ENCODE measurements around the gene TRIM77. TPM values are rescaled to one million over a fixed set of nuclear protein-coding genes. Genes with fewer than 3 reads are reported as not detected.
"Not testable (repeated sequence)": the region's sequence is repeated elsewhere in the genome, so short reads cannot be mapped to it uniquely, and the experiment has no call there.

Gene TRIM77
- polyA plus RNA-seq, 1 of the 3 experiments (the other 2 are of a cell fraction), result not detected

- TF ChIP-seq ZBTB33 (IDR thresholded peaks at IDR 0.05; ENCODE audit: borderline replicate concordance, low read depth) (no peak), RFX5 (IDR thresholded peaks at IDR 0.05; ENCODE audit: low read length) (no peak), TAF1 (IDR thresholded peaks at IDR 0.05; ENCODE audit: borderline replicate concordance, low read depth, low read length) (no peak)
These were observed 43.1 kb upstream of the TRIM77 start (continued) for GRCh38 chr11:89667001-89667400.

- H3K9ac ChIP-seq; CTCF ChIA-PET; H4K20me1 ChIP-seq (ENCODE audit: insufficient read depth); H3F3A ChIP-seq (replicated peaks; ENCODE audit: insufficient read depth); H3K27ac ChIP-seq (ENCODE audit: low read depth in 2 of 2, low read length in 1 of 2); H3K9me2 ChIP-seq; H3K4me1 ChIP-seq (ENCODE audit: control insufficient read depth in 1 of 2, insufficient read depth in 2 of 2, low read depth in 1 of 2, low read length in 1 of 2); POLR2A ChIA-PET; H3K79me2 ChIP-seq (ENCODE audit: insufficient read depth); H3K36me3 ChIP-seq (replicated peaks in 1 of 2; ENCODE audit: control insufficient read depth in 1 of 2, insufficient read depth in 2 of 2, low read length in 1 of 2); H3K27me3 ChIP-seq (ENCODE audit: insufficient read depth); DNase-seq; H3K4me3 ChIP-seq (ENCODE audit: low read depth in 2 of 2, low read length in 1 of 2); H3K9me3 ChIP-seq; H3K4me2 ChIP-seq; H2AFZ ChIP-seq (ENCODE audit: low read depth): not testable (repeated sequence)
- WGBS (ENCODE audit: low lambda C conversion rate), result 37% methylated on average over 6 of the region's 6 CpGs
These were observed 41.9 kb upstream of the TRIM77 start for GRCh38 chr11:89668158-89668557.

- H3K9me3 ChIP-seq; H3K4me2 ChIP-seq; CTCF ChIA-PET; H3K27ac ChIP-seq (ENCODE audit: low read depth in 2 of 2, low read length in 1 of 2); H3F3A ChIP-seq (replicated peaks; ENCODE audit: insufficient read depth); H3K27me3 ChIP-seq (ENCODE audit: insufficient read depth); H3K9ac ChIP-seq; H4K20me1 ChIP-seq (ENCODE audit: insufficient read depth); H3K4me1 ChIP-seq (ENCODE audit: control insufficient read depth in 1 of 2, insufficient read depth in 2 of 2, low read depth in 1 of 2, low read length in 1 of 2); POLR2A ChIA-PET; H3K4me3 ChIP-seq (ENCODE audit: low read depth in 2 of 2, low read length in 1 of 2); H3K79me2 ChIP-seq (ENCODE audit: insufficient read depth); H2AFZ ChIP-seq (ENCODE audit: low read depth); H3K36me3 ChIP-seq (replicated peaks in 1 of 2; ENCODE audit: control insufficient read depth in 1 of 2, insufficient read depth in 2 of 2, low read length in 1 of 2); H3K9me2 ChIP-seq; DNase-seq: not testable (repeated sequence)
These were observed 40.5 kb upstream of the TRIM77 start for GRCh38 chr11:89669586-89669985.

GRCh38 chr11:89669993-89670669, 40.0 kb upstream of the TRIM77 start:
- H3K9ac ChIP-seq, DNase-seq: not testable (repeated sequence)

GRCh38 chr11:89672547-89672946, 37.6 kb upstream of the TRIM77 start:
- H3K27me3 ChIP-seq (ENCODE audit: insufficient read depth); H3K9me3 ChIP-seq; H3K36me3 ChIP-seq (replicated peaks in 1 of 2; ENCODE audit: control insufficient read depth in 1 of 2, insufficient read depth in 2 of 2, low read length in 1 of 2); H3K9me2 ChIP-seq; H3K79me2 ChIP-seq (ENCODE audit: insufficient read depth); H3K9ac ChIP-seq; DNase-seq; H3K4me3 ChIP-seq (ENCODE audit: low read depth in 2 of 2, low read length in 1 of 2); H3K4me2 ChIP-seq; CTCF ChIA-PET; H3F3A ChIP-seq (replicated peaks; ENCODE audit: insufficient read depth); POLR2A ChIA-PET; H3K27ac ChIP-seq (ENCODE audit: low read depth in 2 of 2, low read length in 1 of 2); H2AFZ ChIP-seq (ENCODE audit: low read depth); H4K20me1 ChIP-seq (ENCODE audit: insufficient read depth); H3K4me1 ChIP-seq (ENCODE audit: control insufficient read depth in 1 of 2, insufficient read depth in 2 of 2, low read depth in 1 of 2, low read length in 1 of 2): not testable (repeated sequence)

More at GRCh38 chr11:89669993-89670669, 40.0 kb upstream of the TRIM77 start:
- H3K27me3 ChIP-seq (ENCODE audit: insufficient read depth); H3F3A ChIP-seq (replicated peaks; ENCODE audit: insufficient read depth); H3K4me1 ChIP-seq (ENCODE audit: control insufficient read depth in 1 of 2, insufficient read depth in 2 of 2, low read depth in 1 of 2, low read length in 1 of 2); H3K79me2 ChIP-seq (ENCODE audit: insufficient read depth); POLR2A ChIA-PET; H2AFZ ChIP-seq (ENCODE audit: low read depth); H3K36me3 ChIP-seq (replicated peaks in 1 of 2; ENCODE audit: control insufficient read depth in 1 of 2, insufficient read depth in 2 of 2, low read length in 1 of 2); H3K9me3 ChIP-seq; H3K9me2 ChIP-seq; CTCF ChIA-PET; H3K27ac ChIP-seq (ENCODE audit: low read depth in 2 of 2, low read length in 1 of 2); H4K20me1 ChIP-seq (ENCODE audit: insufficient read depth); H3K4me3 ChIP-seq (ENCODE audit: low read depth in 2 of 2, low read length in 1 of 2); H3K4me2 ChIP-seq: not testable (repeated sequence)
- 32% methylated on average over 4 of the region's 4 CpGs for WGBS (ENCODE audit: low lambda C conversion rate)

- H3K36me3 ChIP-seq (replicated peaks in 1 of 2; ENCODE audit: control insufficient read depth in 1 of 2, insufficient read depth in 2 of 2, low read length in 1 of 2); H4K20me1 ChIP-seq (ENCODE audit: insufficient read depth); POLR2A ChIA-PET; H3K9me3 ChIP-seq; H3K79me2 ChIP-seq (ENCODE audit: insufficient read depth); H3K4me1 ChIP-seq (ENCODE audit: control insufficient read depth in 1 of 2, insufficient read depth in 2 of 2, low read depth in 1 of 2, low read length in 1 of 2); H3K27ac ChIP-seq (ENCODE audit: low read depth in 2 of 2, low read length in 1 of 2); CTCF ChIA-PET; H2AFZ ChIP-seq (ENCODE audit: low read depth); H3K4me2 ChIP-seq; DNase-seq; H3K9me2 ChIP-seq; H3K27me3 ChIP-seq (ENCODE audit: insufficient read depth); H3F3A ChIP-seq (replicated peaks; ENCODE audit: insufficient read depth); H3K9ac ChIP-seq; H3K4me3 ChIP-seq (ENCODE audit: low read depth in 2 of 2, low read length in 1 of 2): not testable (repeated sequence)
- 14% methylated on average over 2 of the region's 2 CpGs for WGBS (ENCODE audit: low lambda C conversion rate)
These were observed 36.7 kb upstream of the TRIM77 start for GRCh38 chr11:89673380-89673779.

Data from SK-N-SH (cell line).